HepG2 (cell line): Measurements from ENCODE around the gene TUBB4B. TPM values are rescaled to one million over a fixed set of nuclear protein-coding genes. Genes with fewer than 3 reads are reported as not detected.

Source experiments
- ARID4A ChIP-seq: sonication (generic); formaldehyde crosslinking; IDR thresholded peaks from 2 replicates; pipeline ENCODE4 v1.5.0; 2020; ENCODE audit warnings: mild to moderate bottlenecking, missing genetic modification reagents, borderline replicate concordance
- GABPA ChIP-seq, 2 experiments: IDR thresholded peaks; 2 replicates each; pipeline ENCODE4 v1.6.1; 2011 to 2016; ENCODE audit warnings: low read depth in 2 of 2, low read length in 1 of 2, missing biosample characterization in 1 of 2, missing genetic modification characterization in 1 of 2
- GATAD2A ChIP-seq: IDR thresholded peaks from 2 replicates; pipeline ENCODE4 v1.6.1; 2016
- HDAC1 ChIP-seq: sonication (generic); formaldehyde crosslinking; IDR thresholded peaks from 2 replicates; pipeline ENCODE4 v1.5.1; 2020; ENCODE audit warnings: mild to moderate bottlenecking, missing genetic modification reagents
- HIC2 ChIP-seq: sonication (generic); formaldehyde crosslinking; IDR thresholded peaks from 2 replicates; pipeline ENCODE4 v1.9.0; 2022; ENCODE audit warnings: low read depth, missing genetic modification reagents
- IKZF4 ChIP-seq: sonication (generic); formaldehyde crosslinking; IDR thresholded peaks from 2 replicates; pipeline ENCODE4 v1.5.1; 2020; ENCODE audit warnings: borderline replicate concordance, mild to moderate bottlenecking, low read depth, missing genetic modification reagents; ENCODE audit errors: not compliant biosample characterization
- LCORL ChIP-seq, 2 experiments: fragments of 450-650 bp in 1 of 2; sonication (generic) in 1 of 2; formaldehyde crosslinking in 1 of 2; IDR thresholded peaks; 2 replicates each; pipeline versions ENCODE4 v1.5.0 to v1.6.1; 2017 to 2020; ENCODE audit warnings: antibody characterized with exemption in 1 of 2, missing genetic modification reagents in 1 of 2
- PATZ1 ChIP-seq: sonication (generic); formaldehyde crosslinking; IDR thresholded peaks from 2 replicates; pipeline ENCODE4 v1.4.0; 2020; ENCODE audit warnings: missing genetic modification reagents
- REL ChIP-seq: sonication (generic); formaldehyde crosslinking; conservative IDR thresholded peaks from 2 replicates; pipeline ENCODE4 v1.8.0; 2022; ENCODE audit warnings: mild to moderate bottlenecking, missing genetic modification reagents, moderate library complexity
- RXRB ChIP-seq: IDR thresholded peaks from 2 replicates; pipeline ENCODE4 v1.6.1; 2016; ENCODE audit warnings: borderline replicate concordance, missing genetic modification reagents, missing compliant biosample characterization
- THAP11 ChIP-seq: IDR thresholded peaks from 2 replicates; pipeline ENCODE4 v1.6.1; 2016; ENCODE audit warnings: missing biosample characterization, missing genetic modification reagents
- ZBTB25 ChIP-seq: IDR thresholded peaks from 2 replicates; pipeline ENCODE4 v1.6.1; 2018; ENCODE audit warnings: missing genetic modification reagents
- ZFYVE20 ChIP-seq: sonication (generic); formaldehyde crosslinking; IDR thresholded peaks from 2 replicates; pipeline ENCODE4 v1.8.0; 2023; ENCODE audit warnings: low read depth, mild to moderate bottlenecking, moderate library complexity, missing genetic modification reagents, borderline replicate concordance
- ZNF12 ChIP-seq: sonication (generic); formaldehyde crosslinking; IDR thresholded peaks from 2 replicates; pipeline ENCODE4 v1.5.0; 2020; ENCODE audit warnings: missing genetic modification reagents
- ZNF280B ChIP-seq: sonication (generic); formaldehyde crosslinking; IDR thresholded peaks from 2 replicates; pipeline ENCODE4 v1.5.0; 2020; ENCODE audit warnings: missing genetic modification reagents, mild to moderate bottlenecking, borderline replicate concordance
- ZNF383 ChIP-seq: sonication (generic); formaldehyde crosslinking; IDR thresholded peaks from 2 replicates; pipeline ENCODE4 v1.4.0; 2020; ENCODE audit warnings: missing genetic modification reagents, mild to moderate bottlenecking, borderline replicate concordance
- polyA plus RNA-seq, 8 experiments: library from polyadenylated mRNA; depleted of rRNA in 3 of 8; stranded (reverse) in 7 of 8; unstranded in 1 of 8; fragments of >200 nt; fragmentation: Illumina TruSeq in 4 of 8; extraction: Trizol in 4 of 8; gene quantifications; 2 replicates each; pipeline versions ENCODE4 v1.2.1 to v1.2.3, GENCODE V29; 2011 to 2016; ENCODE audit warnings: low read depth in 4 of 8, missing spikeins in 1 of 8, mixed read lengths in 1 of 8; ENCODE audit not compliant: insufficient read depth in 1 of 8
- total RNA-seq, 5 experiments: library from RNA; depleted of rRNA; stranded (reverse); fragments of >200 nt; fragmentation: Illumina TruSeq; extraction: Trizol; gene quantifications; 2 replicates each; pipeline ENCODE4 v1.2.3, GENCODE V29; 2016; ENCODE audit warnings: low read depth in 1 of 5

The TUBB4B gene
- total and polyA plus RNA-seq, 2 of the 13 experiments (the other 11 are each of a cell fraction or from before 2014, with no cell fraction given) = 182 to 412 TPM

GRCh38 chr9:137227054-137227852, 13.8 kb upstream of the TUBB4B start, which contains the start of gene RNF224 (continued):
- TF ChIP-seq ZBTB25 (CRISPR knock-in tag) (peak; percentile 28; the same call in 1 of the 2 replicates), THAP11 (peak; percentile 43; the same call in 1 of the 2 replicates), HIC2 (CRISPR knock-in tag) (peak; percentile 55), ZNF280B (peak; percentile 64), GABPA (IDR thresholded peaks at IDR 0.05; ENCODE audit: low read depth, low read length) (no peak), GABPA (CRISPR knock-in tag; IDR thresholded peaks at IDR 0.05; ENCODE audit: low read depth) (no peak), HDAC1 (CRISPR knock-in tag) (peak; percentile 50; the same call in 1 of the 2 replicates), IKZF4 (CRISPR knock-in tag) (peak; percentile 61), ZNF383 (CRISPR knock-in tag) (no peak), GATAD2A (CRISPR knock-in tag) (peak; percentile 52; the same call in 1 of the 2 replicates), REL (CRISPR knock-in tag) (peak; percentile 75; the same call in 1 of the 2 replicates), PATZ1 (CRISPR knock-in tag) (peak; percentile 31; the same call in 1 of the 2 replicates), LCORL (IDR thresholded peaks at IDR 0.05) (no peak), LCORL (CRISPR knock-in tag; IDR thresholded peaks at IDR 0.05) (peak; percentile 76; the same call in 1 of the 2 replicates), ZFYVE20 (CRISPR knock-in tag) (no peak), ZNF12 (CRISPR knock-in tag) (no peak), RXRB (CRISPR knock-in tag) (peak; percentile 34; the same call in 1 of the 2 replicates), ARID4A (CRISPR knock-in tag) (peak; percentile 29; the same call in 1 of the 2 replicates)
